T-helper 1 cell treated with Interleukin-12 subunit alpha and Interleukin-12 subunit beta and Interleukin-4 antibody, amounts not matched to agents 30 μg/mL and 1 μg/mL, for 36 hours (primary cell): ENCODE measurements around the gene RER1.

ENCODE experiments used
- H3K27ac Mint-ChIP-seq: one replicate; pipeline ENCODE4 v1.8.0; 2021; ENCODE audit warnings: mild to moderate bottlenecking, mixed read lengths
- H3K27me3 Mint-ChIP-seq: one replicate; pipeline ENCODE4 v1.8.0; 2021; ENCODE audit warnings: low read depth, mixed read lengths
- H3K36me3 Mint-ChIP-seq: one replicate; pipeline ENCODE4 v1.8.0; 2021; ENCODE audit warnings: low read depth, mixed read lengths
- H3K4me1 Mint-ChIP-seq: one replicate; pipeline ENCODE4 v1.8.0; 2021; ENCODE audit warnings: low read depth, mixed read lengths
- H3K4me3 Mint-ChIP-seq: one replicate; pipeline ENCODE4 v1.8.0; 2021; ENCODE audit warnings: mild to moderate bottlenecking, moderate library complexity, mixed read lengths
- H3K9me3 Mint-ChIP-seq: one replicate; pipeline ENCODE4 v1.8.0; 2021; ENCODE audit warnings: mixed read lengths

The RER1 gene

GRCh38 chr1:2452201-2452931 is 60.7 kb downstream of the RER1 start:
- Mint-ChIP-seq H3K27ac (no peak overlapping the region), H3K27me3 (no peaks in the 10 kb centered on the region), H3K9me3 (no peaks in the 10 kb centered on the region), H3K4me3 (no peak overlapping the region), H3K4me1 (no peaks in the 10 kb centered on the region), H3K36me3 (no peaks in the 10 kb centered on the region)

- Mint-ChIP-seq H3K27ac (no peak overlapping the region), H3K9me3 (no peaks in the 10 kb centered on the region), H3K36me3 (no peaks in the 10 kb centered on the region), H3K4me1 (no peaks in the 10 kb centered on the region), H3K4me3 (no peak overlapping the region), H3K27me3 (no peaks in the 10 kb centered on the region)
Observed at GRCh38 chr1:2452932-2453315, 61.3 kb downstream of the RER1 start.

GRCh38 chr1:2454227-2454626 is 62.6 kb downstream of the RER1 start:
- H3K36me3 Mint-ChIP-seq, result no peaks in the 10 kb centered on the region
- H3K27me3 Mint-ChIP-seq, result no peaks in the 10 kb centered on the region
- H3K27ac Mint-ChIP-seq, result no peak overlapping the region
- no peaks in the 10 kb centered on the region for H3K4me1 Mint-ChIP-seq
- no peaks in the 10 kb centered on the region for H3K9me3 Mint-ChIP-seq
- H3K4me3 Mint-ChIP-seq, result no peak overlapping the region
